VCaP (cell line): ENCODE measurements around the gene USP26.
"Not testable (repeated sequence)": the region's sequence is repeated elsewhere in the genome, so short reads cannot be mapped to it uniquely, and the experiment has no call there.

Experiments used
- H3K27ac ChIP-seq: fragments of 450-650 bp; 2 replicates; pipeline ENCODE4 v1.5.1; 2017
- TF ChIP-seq, protein P1 (sequence below): fragments of 450-650 bp; conservative IDR thresholded peaks from 2 replicates; pipeline ENCODE4 v1.5.1; 2017; ENCODE audit warnings: mild to moderate bottlenecking, moderate library complexity

USP26 gene

DNA sequence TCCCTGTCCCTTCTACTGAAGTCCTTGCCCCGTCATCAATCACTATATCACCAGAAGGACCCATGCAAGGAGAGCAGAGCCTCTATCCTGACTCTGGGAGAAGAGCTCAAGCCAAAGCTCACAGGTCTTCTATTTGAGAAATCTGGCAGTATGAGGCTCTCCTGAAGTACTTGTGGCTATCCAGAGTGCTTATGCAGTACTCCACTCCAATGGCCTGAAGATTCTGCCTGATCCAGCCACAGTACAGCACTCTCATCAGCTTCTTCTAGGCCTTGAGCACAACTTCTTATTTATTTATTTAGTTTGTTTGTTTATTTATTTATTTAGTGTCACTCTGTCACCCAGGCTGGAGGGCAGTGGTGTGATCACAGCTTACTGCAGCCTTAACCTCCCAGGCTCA, 13.0 kb downstream of the USP26 start:
- TF ChIP-seq, protein P1, sequence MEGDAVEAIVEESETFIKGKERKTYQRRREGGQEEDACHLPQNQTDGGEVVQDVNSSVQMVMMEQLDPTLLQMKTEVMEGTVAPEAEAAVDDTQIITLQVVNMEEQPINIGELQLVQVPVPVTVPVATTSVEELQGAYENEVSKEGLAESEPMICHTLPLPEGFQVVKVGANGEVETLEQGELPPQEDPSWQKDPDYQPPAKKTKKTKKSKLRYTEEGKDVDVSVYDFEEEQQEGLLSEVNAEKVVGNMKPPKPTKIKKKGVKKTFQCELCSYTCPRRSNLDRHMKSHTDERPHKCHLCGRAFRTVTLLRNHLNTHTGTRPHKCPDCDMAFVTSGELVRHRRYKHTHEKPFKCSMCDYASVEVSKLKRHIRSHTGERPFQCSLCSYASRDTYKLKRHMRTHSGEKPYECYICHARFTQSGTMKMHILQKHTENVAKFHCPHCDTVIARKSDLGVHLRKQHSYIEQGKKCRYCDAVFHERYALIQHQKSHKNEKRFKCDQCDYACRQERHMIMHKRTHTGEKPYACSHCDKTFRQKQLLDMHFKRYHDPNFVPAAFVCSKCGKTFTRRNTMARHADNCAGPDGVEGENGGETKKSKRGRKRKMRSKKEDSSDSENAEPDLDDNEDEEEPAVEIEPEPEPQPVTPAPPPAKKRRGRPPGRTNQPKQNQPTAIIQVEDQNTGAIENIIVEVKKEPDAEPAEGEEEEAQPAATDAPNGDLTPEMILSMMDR: no peak
- H3K27ac ChIP-seq: no peak overlapping the region

DNA sequence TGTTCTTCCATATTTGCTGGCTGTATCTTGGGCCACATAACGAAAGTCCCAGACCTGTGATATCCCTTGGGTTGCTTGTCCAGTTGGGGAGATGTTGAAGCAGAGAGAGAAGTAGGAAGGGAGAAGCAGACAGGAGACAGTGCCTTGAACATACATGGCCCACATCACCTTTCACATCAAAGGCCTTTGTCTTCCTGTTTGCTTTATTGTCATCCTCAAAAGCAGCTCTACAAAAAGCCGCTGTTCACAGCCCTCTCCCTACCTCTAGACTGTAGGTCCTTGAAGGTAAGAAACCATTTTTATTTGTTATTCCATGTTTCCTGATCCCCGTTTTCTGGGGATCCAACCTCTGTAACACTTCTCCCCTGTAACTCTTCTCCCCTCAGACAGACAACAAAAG, 14.9 kb downstream of the USP26 start:
- TF ChIP-seq, protein P1: no peak
- H3K27ac ChIP-seq: no peak overlapping the region

GRCh38 chrX:133077856-133078255, 19.1 kb downstream of the USP26 start:
- not testable (repeated sequence) for H3K27ac ChIP-seq

GRCh38 chrX:133072566-133072965, 24.3 kb downstream of the USP26 start:
- no peak overlapping the region for H3K27ac ChIP-seq
- TF ChIP-seq, protein P1: no peak

GRCh38 chrX:133068461-133068860, 28.4 kb downstream of the USP26 start:
- no peak overlapping the region for H3K27ac ChIP-seq
- TF ChIP-seq, protein P1: no peak

- no peak overlapping the region for H3K27ac ChIP-seq
Measured at GRCh38 chrX:133056341-133056740, 40.6 kb downstream of the USP26 start.

GRCh38 chrX:133054761-133055405, 42.0 kb downstream of the USP26 start:
- H3K27ac ChIP-seq: no peak overlapping the region
- TF ChIP-seq, protein P1: no peak

More at GRCh38 chrX:133056341-133056740, 40.6 kb downstream of the USP26 start:
- TF ChIP-seq, protein P1: no peak

GRCh38 chrX:133053861-133054598, 42.9 kb downstream of the USP26 start:
- TF ChIP-seq, protein P1: no peak
- no peak overlapping the region for H3K27ac ChIP-seq
